Vagina (tissue), 2 donors: ENCODE data around the gene MTURN.

Source experiments
- POLR2A ChIP-seq, 2 donors: fragments of 450-650 bp; IDR thresholded peaks; one replicate each; pipeline ENCODE4 v1.6.1; 2017; ENCODE audit warnings: antibody characterized with exemption in 2 of 2, mild to moderate bottlenecking in 2 of 2, moderate library complexity in 2 of 2
- POLR2AphosphoS5 ChIP-seq, 2 donors: sonication (generic); formaldehyde crosslinking; IDR thresholded peaks; one replicate each; pipeline ENCODE4 v1.9.0; 2017; ENCODE audit warnings: antibody characterized with exemption in 2 of 2, mild to moderate bottlenecking in 2 of 2, low read depth in 1 of 2; ENCODE audit not compliant: insufficient read depth in 1 of 2
- TF ChIP-seq, protein P1 (sequence below), 3 experiments: fragments of 450-650 bp in 2 of 3; fragments of 200-600 bp in 1 of 3; sonication (generic) in 1 of 3; IDR thresholded peaks; one replicate each; pipeline ENCODE4 v1.5.1; 2017 to 2019; ENCODE audit warnings: antibody characterized with exemption in 3 of 3, mild to moderate bottlenecking in 2 of 3, moderate library complexity in 2 of 3

DNA sequence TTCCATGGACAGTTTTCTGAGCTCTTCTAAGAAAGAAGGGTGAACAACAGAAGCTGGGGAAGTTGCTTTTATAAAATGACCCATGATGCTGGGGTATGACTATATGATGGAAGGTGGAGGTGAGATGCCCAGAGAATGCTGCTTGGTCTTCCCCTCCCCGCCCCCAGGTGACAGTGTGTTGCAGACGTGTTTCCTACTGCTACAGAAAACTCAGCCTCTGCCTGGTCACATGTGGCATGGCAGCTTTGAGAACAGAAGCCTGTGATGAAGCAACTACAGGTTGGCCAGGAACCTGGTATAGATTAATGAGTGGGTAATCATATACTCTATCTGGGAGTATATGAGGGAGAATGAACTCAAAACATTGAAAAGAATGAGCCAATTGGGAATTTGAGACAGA lies 67.1 kb downstream of the MTURN start:
- TF ChIP-seq, protein P1, sequence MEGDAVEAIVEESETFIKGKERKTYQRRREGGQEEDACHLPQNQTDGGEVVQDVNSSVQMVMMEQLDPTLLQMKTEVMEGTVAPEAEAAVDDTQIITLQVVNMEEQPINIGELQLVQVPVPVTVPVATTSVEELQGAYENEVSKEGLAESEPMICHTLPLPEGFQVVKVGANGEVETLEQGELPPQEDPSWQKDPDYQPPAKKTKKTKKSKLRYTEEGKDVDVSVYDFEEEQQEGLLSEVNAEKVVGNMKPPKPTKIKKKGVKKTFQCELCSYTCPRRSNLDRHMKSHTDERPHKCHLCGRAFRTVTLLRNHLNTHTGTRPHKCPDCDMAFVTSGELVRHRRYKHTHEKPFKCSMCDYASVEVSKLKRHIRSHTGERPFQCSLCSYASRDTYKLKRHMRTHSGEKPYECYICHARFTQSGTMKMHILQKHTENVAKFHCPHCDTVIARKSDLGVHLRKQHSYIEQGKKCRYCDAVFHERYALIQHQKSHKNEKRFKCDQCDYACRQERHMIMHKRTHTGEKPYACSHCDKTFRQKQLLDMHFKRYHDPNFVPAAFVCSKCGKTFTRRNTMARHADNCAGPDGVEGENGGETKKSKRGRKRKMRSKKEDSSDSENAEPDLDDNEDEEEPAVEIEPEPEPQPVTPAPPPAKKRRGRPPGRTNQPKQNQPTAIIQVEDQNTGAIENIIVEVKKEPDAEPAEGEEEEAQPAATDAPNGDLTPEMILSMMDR (IDR thresholded peaks at IDR 0.05): no peak
- TF ChIP-seq POLR2AphosphoS5 (IDR thresholded peaks at IDR 0.05; ENCODE audit: insufficient read depth in 1 of 2, low read depth in 1 of 2) (no peak), POLR2A (IDR thresholded peaks at IDR 0.05) (no peak)
